Right ventricle myocardium inferior (tissue), 1 donor: Measurements from ENCODE around the gene UNC5B. TPM values are rescaled to one million over a fixed set of nuclear protein-coding genes. Genes with fewer than 3 reads are reported as not detected.

ENCODE experiments used
- ATAC-seq: fragments of 200-7000 bp; cut with Tn5 transposase; one replicate; pipeline ENCODE4 v1.9.1; 2020; ENCODE audit warnings: mild to moderate bottlenecking, moderate library complexity
- DNase-seq: peaks from one replicate; pipeline ENCODE4 v3.0.0; 2021; ENCODE audit errors: missing footprints
- intact Hi-C: fragments of 100-400 bp; cut with DNase I; formaldehyde crosslinking; loops from one replicate; pipeline ENCODE4 v1.11.0; 2022
- total RNA-seq: library from RNA; stranded (reverse); fragmentation: NEBNext Ultra II Directional; extraction: Animal tissue kit (Norgen Biotek cat#: 25700); gene quantifications from one replicate; pipeline ENCODE4 v1.2.1, GENCODE V29; 2021
- donor health status: DM: no; HTN: yes; CAD: no; lungs with severe emphysema.

UNC5B gene
- total RNA-seq, 1 donor from 2014 or later = 13.1 TPM

- intact Hi-C loops = no loop called here
- no peak for ATAC-seq
- DNase-seq = no peak
These were observed 33.3 kb downstream of the UNC5B start for GRCh38 chr10:71245420-71246325.

GRCh38 chr10:71246591-71247413 lies 34.4 kb downstream of the UNC5B start:
- intact Hi-C loops = no loop called here
- no peak for ATAC-seq

GRCh38 chr10:71247414-71247705 lies 35.0 kb downstream of the UNC5B start:
- no peak for DNase-seq
- ATAC-seq = no peak
- intact Hi-C loops = no loop called here

More at GRCh38 chr10:71246591-71247413, 34.4 kb downstream of the UNC5B start:
- no peak for DNase-seq

GRCh38 chr10:71247804-71248203 lies 35.4 kb downstream of the UNC5B start:
- no peak for ATAC-seq
- intact Hi-C loops = no loop called here

GRCh38 chr10:71248210-71248609 lies 35.8 kb downstream of the UNC5B start:
- intact Hi-C loops = no loop called here
- ATAC-seq (no peak), DNase-seq (no peak)

More at GRCh38 chr10:71247804-71248203, 35.4 kb downstream of the UNC5B start:
- no peak for DNase-seq

- intact Hi-C loops = no loop called here
These were observed 37.6 kb downstream of the UNC5B start for GRCh38 chr10:71249996-71250395.

GRCh38 chr10:71250405-71250804 lies 38.0 kb downstream of the UNC5B start:
- DNase-seq = no peak
- intact Hi-C loops = no loop called here

More at GRCh38 chr10:71249996-71250395, 37.6 kb downstream of the UNC5B start:
- DNase-seq (no peak), ATAC-seq (no peak)

GRCh38 chr10:71250842-71251241 lies 38.5 kb downstream of the UNC5B start:
- ATAC-seq = no peak
- DNase-seq = no peak
- intact Hi-C loops = no loop called here

More at GRCh38 chr10:71250405-71250804, 38.0 kb downstream of the UNC5B start:
- no peak for ATAC-seq

GRCh38 chr10:71251319-71251718 lies 38.9 kb downstream of the UNC5B start:
- intact Hi-C loops = no loop called here
- DNase-seq = no peak
- ATAC-seq = no peak

- intact Hi-C loops = no loop called here
- DNase-seq = no peak
- no peak for ATAC-seq
These were observed 39.9 kb downstream of the UNC5B start for GRCh38 chr10:71252220-71252619.

GRCh38 chr10:71253981-71254818 lies 41.8 kb downstream of the UNC5B start:
- ATAC-seq (no peak), DNase-seq (no peak)

GRCh38 chr10:71254834-71255549 lies 42.6 kb downstream of the UNC5B start:
- no peak for DNase-seq
- intact Hi-C loops = no loop called here
- ATAC-seq = no peak

More at GRCh38 chr10:71253981-71254818, 41.8 kb downstream of the UNC5B start:
- intact Hi-C loops = no loop called here

GRCh38 chr10:71255550-71255807 lies 43.1 kb downstream of the UNC5B start:
- intact Hi-C loops = no loop called here
- DNase-seq (no peak), ATAC-seq (no peak)

GRCh38 chr10:71255808-71256660 lies 43.7 kb downstream of the UNC5B start:
- DNase-seq (peak; percentile 79), ATAC-seq (peak; percentile 81)
- intact Hi-C loops = no loop called here

- ATAC-seq = no peak
- intact Hi-C loops = no loop called here
- DNase-seq = no peak
These were observed 44.4 kb downstream of the UNC5B start for GRCh38 chr10:71256661-71257318.

GRCh38 chr10:71257319-71257997 lies 45.1 kb downstream of the UNC5B start:
- no peak for DNase-seq
- intact Hi-C loops = no loop called here

GRCh38 chr10:71258046-71258445 lies 45.7 kb downstream of the UNC5B start:
- DNase-seq (no peak), ATAC-seq (no peak)
- intact Hi-C loops = no loop called here

More at GRCh38 chr10:71257319-71257997, 45.1 kb downstream of the UNC5B start:
- ATAC-seq = no peak
